CD4-positive, alpha-beta T cell (primary cell): ENCODE measurements around the gene SDF2L1. TPM values are rescaled to one million over a fixed set of nuclear protein-coding genes. Genes with fewer than 3 reads are reported as not detected.
A peak's percentile ranks its signal among the peaks of the same experiment; 100 is the strongest.
"Not testable (repeated sequence)": the region's sequence is repeated elsewhere in the genome, so short reads cannot be mapped to it uniquely, and the experiment has no call there.

Source experiments
- ATAC-seq: fragments of 200-7000 bp; cut with Tn5 transposase; one replicate; pipeline ENCODE4 v1.10.0; 2022; ENCODE audit warnings: mild to moderate bottlenecking; ENCODE audit not compliant: poor library complexity
- CTCF ChIA-PET: fragments of 350-600 bp; sonication (Branson Sonifier 250); formaldehyde crosslinking; loops from one replicate; lab custom pipeline; 2021; ENCODE audit warnings: antibody characterized with exemption, inconsistent platforms; lab: Charles Lee
- POLR2A ChIA-PET: fragments of 350-600 bp; sonication (Branson Sonifier 250); formaldehyde crosslinking; loops from one replicate; lab custom pipeline; 2021; ENCODE audit warnings: antibody characterized with exemption, inconsistent platforms; lab: Charles Lee
- DNase-seq, 14 experiments: peaks; one replicate each; pipeline ENCODE4 v3.0.0-alpha.2; 2013 to 2020; ENCODE audit warnings: mixed read lengths in 2 of 14
- H3K27ac ChIP-seq, 2 donors: one replicate each; pipeline versions ENCODE4 v1.5.1 to v1.7.0; 2013; ENCODE audit warnings: low read length in 2 of 2, low read depth in 1 of 2, mild to moderate bottlenecking in 1 of 2
- H3K27me3 ChIP-seq, 2 experiments: 1 replicate in 1 of 2; 2 replicates in 1 of 2; pipeline versions ENCODE4 v1.6.1 to v1.7.0; 2013; ENCODE audit warnings: low read length in 2 of 2, control low read depth in 1 of 2, mild to moderate bottlenecking in 1 of 2, moderate library complexity in 1 of 2; ENCODE audit not compliant: insufficient read depth in 2 of 2, control insufficient read depth in 1 of 2
- H3K36me3 ChIP-seq: one replicate; pipeline ENCODE4 v1.6.1; 2013; ENCODE audit warnings: low read length, control low read depth; ENCODE audit not compliant: insufficient read depth
- H3K4me1 ChIP-seq: one replicate; pipeline ENCODE4 v1.6.1; 2013; ENCODE audit warnings: low read length, control low read depth; ENCODE audit not compliant: insufficient read depth
- H3K4me3 ChIP-seq: one replicate; pipeline ENCODE4 v1.5.1; 2013; ENCODE audit warnings: mild to moderate bottlenecking, low read length, moderate library complexity
- H3K9me3 ChIP-seq, 2 experiments: 1 replicate in 1 of 2; 2 replicates in 1 of 2; pipeline versions ENCODE4 v1.6.1 to v1.7.0; 2013; ENCODE audit warnings: low read length in 2 of 2, mild to moderate bottlenecking in 2 of 2, control low read depth in 1 of 2, moderate library complexity in 1 of 2; ENCODE audit not compliant: control insufficient read depth in 1 of 2, insufficient read depth in 1 of 2
- H3K27ac Mint-ChIP-seq: one replicate; pipeline ENCODE4 v1.8.0; 2020; ENCODE audit warnings: mixed read lengths
- H3K27me3 Mint-ChIP-seq: one replicate; pipeline ENCODE4 v1.8.0; 2021; ENCODE audit warnings: mixed read lengths
- H3K36me3 Mint-ChIP-seq: one replicate; pipeline ENCODE4 v1.8.0; 2021; ENCODE audit warnings: low read depth, mixed read lengths
- H3K4me1 Mint-ChIP-seq: one replicate; pipeline ENCODE4 v1.8.0; 2021; ENCODE audit warnings: low read depth, mixed read lengths
- H3K4me3 Mint-ChIP-seq: one replicate; pipeline ENCODE4 v1.8.0; 2020; ENCODE audit warnings: mild to moderate bottlenecking, mixed read lengths
- H3K9me3 Mint-ChIP-seq: one replicate; pipeline ENCODE4 v1.8.0; 2020; ENCODE audit warnings: mixed read lengths
- CTCF ChIP-seq: fragments of 200-600 bp; IDR thresholded peaks from one replicate; pipeline ENCODE4 v1.8.0; 2022; ENCODE audit warnings: antibody characterized with exemption, mild to moderate bottlenecking
- intact Hi-C, 2 experiments: fragments of 100-400 bp; cut with DNase I in 1 of 2; cut with micrococcal nuclease in 1 of 2; formaldehyde crosslinking; loops; one replicate each; pipeline versions ENCODE4 v1.15.1 to v1.9.0; 2023 to 2025; cut with DNase I, micrococcal nuclease
- total RNA-seq, 174 experiments: library from RNA in 2 of 174; stranded (reverse) in 2 of 174; gene quantifications; one replicate each; pipeline ENCODE4 v1.2.3 and lab custom pipeline; 2021 to 2026

SDF2L1 gene
- total RNA-seq, 2 experiments from 2014 or later, result 20.0 to 21.2 TPM

DNA sequence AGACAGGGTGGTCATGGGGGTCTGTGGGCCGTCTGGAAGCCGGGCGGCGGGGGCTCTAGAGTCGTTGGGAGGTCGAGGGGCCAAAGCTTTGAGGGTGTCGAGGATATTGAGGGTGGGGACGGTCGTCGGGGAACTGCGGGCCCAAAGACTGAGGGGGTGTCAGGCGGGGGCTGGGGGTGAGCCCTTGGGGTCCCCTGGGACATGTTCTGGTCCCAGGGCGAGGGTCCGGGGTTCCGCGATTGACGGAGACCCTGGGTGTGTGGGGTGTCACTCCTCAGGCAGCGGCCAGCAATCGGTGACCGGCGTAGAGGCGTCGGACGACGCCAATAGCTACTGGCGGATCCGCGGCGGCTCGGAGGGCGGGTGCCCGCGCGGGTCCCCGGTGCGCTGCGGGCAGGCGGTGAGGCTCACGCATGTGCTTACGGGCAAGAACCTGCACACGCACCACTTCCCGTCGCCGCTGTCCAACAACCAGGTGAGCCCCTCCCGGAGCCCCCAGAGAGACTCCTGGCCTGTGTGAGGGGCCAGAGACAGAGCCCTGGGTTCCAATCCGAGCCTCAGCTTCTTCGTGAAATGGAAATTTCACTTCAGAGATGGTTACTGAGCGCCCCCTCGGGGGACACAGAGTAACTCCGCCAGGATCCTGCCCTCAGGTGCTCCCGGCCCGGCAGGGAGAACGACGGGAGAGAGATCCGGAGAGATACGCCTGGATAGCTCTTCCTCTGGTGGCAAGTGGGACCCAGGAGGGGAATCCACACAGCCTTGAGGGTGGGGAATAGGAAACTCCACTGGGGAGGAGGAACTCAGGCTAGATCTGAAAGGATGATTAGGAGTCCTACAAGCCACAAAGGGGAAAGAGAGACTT is 714 bp downstream of the SDF2L1 start:
- no peaks in the 10 kb centered on the region for H3K9me3 Mint-ChIP-seq
- ATAC-seq, result no peak
- peak; percentile 75 for TF ChIP-seq CTCF

DNA sequence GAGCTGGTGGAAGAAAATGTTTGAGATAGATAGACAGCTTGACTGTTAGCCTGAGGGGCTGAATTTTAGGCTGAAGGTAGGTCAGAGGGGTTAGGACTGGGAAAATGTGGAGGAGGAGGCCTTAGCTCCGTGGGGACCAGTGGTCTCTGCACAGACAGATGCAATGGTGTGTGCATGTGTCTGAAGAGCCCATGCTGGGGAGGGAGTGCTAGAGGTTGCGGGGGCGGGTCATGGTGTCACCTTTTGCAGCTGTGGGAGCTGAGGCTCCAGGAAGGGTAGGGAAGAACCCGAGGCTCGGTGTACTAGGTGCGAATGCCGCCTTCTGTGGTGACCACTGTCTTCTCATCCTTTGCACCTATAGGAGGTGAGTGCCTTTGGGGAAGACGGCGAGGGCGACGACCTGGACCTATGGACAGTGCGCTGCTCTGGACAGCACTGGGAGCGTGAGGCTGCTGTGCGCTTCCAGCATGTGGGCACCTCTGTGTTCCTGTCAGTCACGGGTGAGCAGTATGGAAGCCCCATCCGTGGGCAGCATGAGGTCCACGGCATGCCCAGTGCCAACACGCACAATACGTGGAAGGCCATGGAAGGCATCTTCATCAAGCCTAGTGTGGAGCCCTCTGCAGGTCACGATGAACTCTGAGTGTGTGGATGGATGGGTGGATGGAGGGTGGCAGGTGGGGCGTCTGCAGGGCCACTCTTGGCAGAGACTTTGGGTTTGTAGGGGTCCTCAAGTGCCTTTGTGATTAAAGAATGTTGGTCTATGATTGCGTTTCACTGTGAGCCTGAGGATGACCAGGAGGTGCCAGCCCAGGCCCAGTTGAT is 1.6 kb downstream of the SDF2L1 start:
- Mint-ChIP-seq H3K9me3 (no peaks in the 10 kb centered on the region), H3K4me3 (peak overlapping the region; percentile 73), H3K27ac (peak overlapping the region; percentile 42), H3K36me3 (peaks cover 22% of the 10 kb centered on the region), H3K27me3 (no peaks in the 10 kb centered on the region), H3K4me1 (peaks cover 33% of the 10 kb centered on the region)
- Histone ChIP-seq H3K4me3 (peak overlapping the region; percentile 87), H3K36me3 (peaks cover 12% of the 10 kb centered on the region), H3K27me3 (no peaks in the 10 kb centered on the region), H3K4me1 (peaks cover 35% of the 10 kb centered on the region), H3K9me3 (no peaks in the 10 kb centered on the region), H3K27ac (peak overlapping the region in 1 of 2 donors; percentile 1)
- intact Hi-C loops, result loop anchor here in 1 of 2 experiments (2.0 to 10.0 kb wide), 5 partner anchors 13 to 789 kb away; partner anchors contain the start of genes PI4KA, SNAP29, THAP7 and UBE2L3
- no peak for TF ChIP-seq CTCF
- ChIA-PET POLR2A (interaction anchor here (1.9 to 3.5 kb wide), 6 partner anchors 8 to 642 kb away, joined by 4 to 140 read pairs (median 10); partner anchors contain the start of genes THAP7 and YDJC), CTCF (interaction anchor here (1.1 to 4.0 kb wide), 11 partner anchors 9 to 727 kb away, joined by 3 to 89 read pairs (median 5); partner anchors contain the start of genes CCDC116, CRKL and YDJC)
- ATAC-seq, result no peak
- DNase-seq, result peak in 1 of 14 experiments; percentile 48

More for the DNA sequence above, 714 bp downstream of the SDF2L1 start:
- ChIA-PET CTCF (interaction anchor here (0.7 to 4.0 kb wide), 19 partner anchors 9 to 726 kb away, joined by 3 to 89 read pairs (median 4); partner anchors contain the start of genes CCDC116, CRKL, PPIL2 and YDJC), POLR2A (interaction anchor here (0.8 to 3.5 kb wide), 14 partner anchors 9 to 641 kb away, joined by 3 to 140 read pairs (median 6); partner anchors contain the start of genes CCDC116, PPIL2, THAP7 and UBE2L3)
- DNase-seq, result peak; percentile 32 to 77 (median 50)
- Mint-ChIP-seq H3K4me1 (peaks cover 33% of the 10 kb centered on the region), H3K27ac (peak overlapping the region; percentile 42), H3K4me3 (peak overlapping the region; percentile 73), H3K27me3 (no peaks in the 10 kb centered on the region), H3K36me3 (peaks cover 22% of the 10 kb centered on the region)
- peak overlapping the region; percentile 52 to 67 for H3K27ac ChIP-seq
- intact Hi-C loops, result loop anchor here (1.0 to 10.0 kb wide), 6 partner anchors 13 to 788 kb away; partner anchors contain the start of genes PI4KA (in 1 of the 2), SNAP29 (in 1 of the 2), THAP7 (in 1 of the 2) and UBE2L3 (in 1 of the 2)
- no peaks in the 10 kb centered on the region for H3K9me3 ChIP-seq
- peaks cover 9% of the 10 kb centered on the region for H3K36me3 ChIP-seq
- H3K4me1 ChIP-seq, result peaks cover 35% of the 10 kb centered on the region
- no peaks in the 10 kb centered on the region for H3K27me3 ChIP-seq
- H3K4me3 ChIP-seq, result peak overlapping the region; percentile 87

GRCh38 chr22:21645513-21645912 is 3.4 kb downstream of the SDF2L1 start:
- H3K4me3 ChIP-seq, H3K27ac ChIP-seq, ATAC-seq, H3K27me3 Mint-ChIP-seq, H3K27me3 ChIP-seq, POLR2A ChIA-PET, H3K27ac Mint-ChIP-seq, H3K9me3 ChIP-seq, DNase-seq, H3K9me3 Mint-ChIP-seq, H3K4me3 Mint-ChIP-seq: not testable (repeated sequence)
- intact Hi-C loops, result loop anchor here in 1 of 2 experiments (10.0 kb wide), 1 partner anchor 791 kb away; the partner anchor contains the start of genes PI4KA and SNAP29
- peaks cover 25% of the 10 kb centered on the region for H3K36me3 Mint-ChIP-seq
- H3K4me1 Mint-ChIP-seq, result peaks cover 38% of the 10 kb centered on the region
- CTCF ChIA-PET, result interaction anchor here (0.7 to 4.4 kb wide), 2 partner anchors 15 to 21 kb away, joined by 3 to 40 read pairs; partner anchors contain the start of genes CCDC116 and YDJC
- Histone ChIP-seq H3K4me1 (peaks cover 35% of the 10 kb centered on the region), H3K36me3 (peaks cover 17% of the 10 kb centered on the region)
